ENCODE measurements around the gene MANSC4.

MANSC4 gene

DNA sequence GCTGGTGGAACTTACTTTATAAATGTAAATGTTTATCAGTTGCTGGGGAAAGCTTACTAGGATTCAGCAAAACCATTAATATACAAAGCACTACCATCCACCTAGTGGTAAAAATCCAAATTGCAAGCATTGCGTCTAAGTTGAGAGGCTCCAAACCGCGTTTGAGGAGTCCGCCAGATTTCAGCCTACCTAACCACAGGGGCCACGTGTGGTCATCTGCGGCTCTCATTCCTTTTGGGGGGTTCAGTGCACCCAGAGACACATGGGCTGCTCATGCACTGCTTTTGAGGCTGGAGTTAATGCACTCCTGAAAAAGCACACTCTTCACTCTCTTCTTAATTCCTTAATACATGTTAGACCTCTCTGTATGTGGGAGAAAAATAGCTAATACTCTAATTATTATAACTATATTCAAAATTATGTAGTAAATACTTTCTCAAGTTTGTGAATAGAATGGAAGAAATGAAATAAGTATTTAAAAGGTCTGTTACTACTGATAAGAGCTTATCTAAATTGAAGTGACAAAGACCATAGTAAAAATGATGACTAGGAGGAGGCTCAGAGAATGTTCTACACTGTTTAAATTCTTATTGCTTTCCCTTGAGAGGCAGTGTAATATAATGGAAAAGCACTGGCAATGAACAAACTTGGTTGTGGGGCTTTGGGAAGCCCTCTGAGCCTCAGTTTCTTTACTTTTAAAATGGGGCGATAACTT lies 41.4 kb upstream of the MANSC4 start:
- DNase-seq (ENCODE audit: low read depth): peak; percentile 38
- TF ChIP-seq CTCF (IDR thresholded peaks at IDR 0.05; ENCODE audit: control insufficient read depth, insufficient read depth, low read depth, low read length, missing control alignments): peak; percentile 71
- H3K4me3 ChIP-seq (ENCODE audit: control insufficient read depth, low read depth, low read length): no peak overlapping the region

DNA sequence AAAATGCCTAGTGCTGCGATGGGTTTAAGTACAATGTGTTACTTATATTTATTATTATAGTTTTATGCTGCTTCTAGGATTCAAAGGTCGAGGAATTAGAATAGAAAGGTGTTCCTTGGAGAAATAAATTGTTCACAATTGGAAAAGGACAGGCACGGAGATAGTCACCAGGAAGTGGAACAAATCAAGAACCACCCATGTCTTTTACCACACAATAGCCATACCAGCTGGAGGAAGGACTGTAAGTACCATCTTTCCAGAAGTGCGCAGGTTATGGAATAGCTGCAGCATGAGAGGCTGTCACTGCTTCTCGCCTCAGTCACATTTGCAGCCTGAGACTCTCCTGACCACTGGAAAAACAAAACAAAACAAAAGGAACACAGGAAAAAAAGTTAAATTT lies 40.5 kb upstream of the MANSC4 start:
- no peak for DNase-seq (ENCODE audit: low read depth)
- H3K4me3 ChIP-seq (ENCODE audit: control insufficient read depth, low read depth, low read length): no peak overlapping the region
- no peak for TF ChIP-seq CTCF (IDR thresholded peaks at IDR 0.05; ENCODE audit: control insufficient read depth, insufficient read depth, low read depth, low read length, missing control alignments)

DNA sequence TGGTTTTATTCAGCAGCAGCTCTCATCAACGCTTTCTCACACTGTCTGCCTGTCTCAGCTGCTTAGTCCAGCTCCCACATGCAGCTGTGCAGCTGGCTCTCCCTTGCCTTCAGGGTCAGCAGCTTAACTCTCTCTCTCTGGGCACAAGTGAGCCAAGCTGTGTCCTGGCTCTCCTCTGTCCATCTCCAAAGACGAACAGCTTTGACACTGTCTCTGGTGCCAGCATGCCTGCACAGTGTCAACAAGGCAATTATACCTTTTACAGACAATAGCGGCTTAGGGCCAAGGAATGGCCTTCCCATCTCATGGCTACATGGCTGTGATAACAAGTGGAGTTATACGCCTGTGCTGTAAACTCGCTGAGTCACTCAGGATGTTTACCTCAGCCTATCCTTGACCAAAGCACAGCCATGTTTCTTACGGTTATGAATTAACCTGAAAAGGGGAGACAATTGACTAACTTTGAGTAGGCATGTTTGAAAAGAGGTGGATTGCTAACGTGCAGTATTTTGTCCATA lies 38.4 kb upstream of the MANSC4 start:
- no peak overlapping the region for H3K4me3 ChIP-seq (ENCODE audit: control insufficient read depth, low read depth, low read length)
- TF ChIP-seq CTCF (IDR thresholded peaks at IDR 0.05; ENCODE audit: control insufficient read depth, insufficient read depth, low read depth, low read length, missing control alignments): no peak

DNA sequence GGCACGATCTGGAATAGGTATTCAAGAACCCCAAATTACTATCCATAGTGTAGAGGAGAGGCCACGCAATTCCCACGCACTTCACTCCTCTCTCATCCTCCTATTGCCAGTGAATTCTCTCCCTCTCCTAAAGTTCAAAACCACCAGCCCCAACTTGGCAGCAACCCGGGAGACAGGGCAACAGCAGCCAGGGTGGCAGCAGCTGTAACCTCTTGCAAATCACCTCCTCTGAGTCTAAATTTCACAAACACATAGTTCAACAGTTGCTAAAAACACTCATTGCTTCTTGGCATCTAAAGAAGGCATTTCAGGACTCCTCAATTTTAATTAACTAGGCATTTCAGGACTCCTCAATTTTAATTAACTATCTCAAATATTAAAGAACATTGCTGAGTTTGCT lies 37.7 kb upstream of the MANSC4 start:
- TF ChIP-seq CTCF (IDR thresholded peaks at IDR 0.05; ENCODE audit: control insufficient read depth, insufficient read depth, low read depth, low read length, missing control alignments): no peak
- H3K4me3 ChIP-seq (ENCODE audit: control insufficient read depth, low read depth, low read length): no peak overlapping the region
- DNase-seq (ENCODE audit: low read depth): no peak

More for the DNA sequence above, 38.4 kb upstream of the MANSC4 start:
- no peak for DNase-seq (ENCODE audit: low read depth)

DNA sequence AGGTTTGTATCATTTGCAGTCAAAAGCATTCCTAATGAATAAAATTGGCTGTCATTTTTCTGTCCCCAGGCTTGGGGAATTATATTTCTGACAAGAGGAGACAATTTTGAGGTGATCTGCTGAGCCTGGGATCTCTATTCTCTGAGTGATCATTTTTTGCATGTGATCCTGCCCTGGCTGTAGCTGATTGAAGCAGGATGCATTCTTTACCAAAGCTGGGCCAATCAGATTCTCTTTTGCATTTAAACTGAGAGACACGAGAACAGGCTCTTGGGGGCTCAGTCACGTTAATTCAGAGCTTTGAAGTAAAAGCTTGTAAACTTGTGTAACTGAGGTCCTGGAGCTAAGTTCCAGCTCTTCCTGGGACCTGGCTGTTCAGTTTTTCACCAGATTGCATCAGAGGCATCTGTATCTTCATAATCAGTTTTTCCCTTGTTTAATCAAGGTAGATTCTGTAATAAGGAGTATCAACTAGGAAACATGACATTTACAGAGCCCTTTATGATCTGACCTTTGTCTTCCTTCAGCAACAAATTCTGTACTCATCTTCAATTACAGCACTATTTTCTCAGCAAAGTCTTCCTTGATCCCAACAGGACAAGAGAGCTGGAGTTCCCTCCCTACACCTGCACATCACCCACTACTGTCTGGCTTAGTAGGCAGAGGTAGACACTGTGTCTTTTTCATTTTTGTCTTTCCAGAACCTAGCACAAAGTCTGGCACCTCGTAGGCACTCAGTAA lies 35.0 kb upstream of the MANSC4 start:
- DNase-seq (ENCODE audit: low read depth): peak; percentile 16
- no peak overlapping the region for H3K4me3 ChIP-seq (ENCODE audit: control insufficient read depth, low read depth, low read length)
- TF ChIP-seq CTCF (IDR thresholded peaks at IDR 0.05; ENCODE audit: control insufficient read depth, insufficient read depth, low read depth, low read length, missing control alignments): no peak

GRCh38 chr12:27814411-27814810 lies 34.4 kb upstream of the MANSC4 start:
- no peak for TF ChIP-seq CTCF (IDR thresholded peaks at IDR 0.05; ENCODE audit: control insufficient read depth, insufficient read depth, low read depth, low read length, missing control alignments)
- H3K4me3 ChIP-seq (ENCODE audit: control insufficient read depth, low read depth, low read length): no peak overlapping the region
- no peak for DNase-seq (ENCODE audit: low read depth)
